Measurements from ENCODE around the gene BAZ2B.

DNA sequence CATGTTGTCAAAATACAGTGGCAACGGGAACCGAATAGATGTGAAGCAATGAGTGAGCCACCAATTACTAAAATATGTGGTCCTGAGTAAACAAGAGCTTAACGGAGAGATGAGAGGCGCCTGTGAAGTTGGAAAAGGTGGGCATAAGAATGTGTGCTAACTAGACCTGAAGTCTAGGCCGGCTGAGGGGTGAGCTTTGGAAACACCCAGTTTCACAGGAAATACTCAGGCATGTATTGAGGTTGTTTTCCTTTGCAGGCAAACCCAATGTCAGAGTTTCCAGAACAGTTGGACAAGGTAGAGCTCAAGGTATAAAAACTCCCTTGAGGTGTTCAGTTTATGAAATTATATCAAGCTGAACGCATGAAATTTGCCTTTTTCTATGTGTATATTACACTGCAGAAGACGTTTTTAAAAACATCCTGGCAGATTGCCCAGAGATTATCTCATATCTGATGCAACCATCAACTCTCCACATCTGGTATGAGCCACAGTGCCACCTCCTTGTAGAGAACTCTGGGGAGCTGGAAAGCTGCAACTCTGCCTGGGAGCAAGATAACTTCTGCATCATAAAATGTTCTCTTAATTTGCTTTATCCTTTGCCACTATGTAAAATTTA is 325.9 kb downstream of the BAZ2B start:
- TF ChIP-seq, protein P1, sequence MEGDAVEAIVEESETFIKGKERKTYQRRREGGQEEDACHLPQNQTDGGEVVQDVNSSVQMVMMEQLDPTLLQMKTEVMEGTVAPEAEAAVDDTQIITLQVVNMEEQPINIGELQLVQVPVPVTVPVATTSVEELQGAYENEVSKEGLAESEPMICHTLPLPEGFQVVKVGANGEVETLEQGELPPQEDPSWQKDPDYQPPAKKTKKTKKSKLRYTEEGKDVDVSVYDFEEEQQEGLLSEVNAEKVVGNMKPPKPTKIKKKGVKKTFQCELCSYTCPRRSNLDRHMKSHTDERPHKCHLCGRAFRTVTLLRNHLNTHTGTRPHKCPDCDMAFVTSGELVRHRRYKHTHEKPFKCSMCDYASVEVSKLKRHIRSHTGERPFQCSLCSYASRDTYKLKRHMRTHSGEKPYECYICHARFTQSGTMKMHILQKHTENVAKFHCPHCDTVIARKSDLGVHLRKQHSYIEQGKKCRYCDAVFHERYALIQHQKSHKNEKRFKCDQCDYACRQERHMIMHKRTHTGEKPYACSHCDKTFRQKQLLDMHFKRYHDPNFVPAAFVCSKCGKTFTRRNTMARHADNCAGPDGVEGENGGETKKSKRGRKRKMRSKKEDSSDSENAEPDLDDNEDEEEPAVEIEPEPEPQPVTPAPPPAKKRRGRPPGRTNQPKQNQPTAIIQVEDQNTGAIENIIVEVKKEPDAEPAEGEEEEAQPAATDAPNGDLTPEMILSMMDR (conservative IDR thresholded peaks at IDR 0.05; ENCODE audit: low read depth in 2 of 2): no peak
- TF ChIP-seq EZH2 (IDR thresholded peaks at IDR 0.05; ENCODE audit: low read depth, unreplicated experiment) (no peak), POLR2AphosphoS5 (IDR thresholded peaks at IDR 0.05; ENCODE audit: low read depth) (no peak), JUNB (IDR thresholded peaks at IDR 0.05; ENCODE audit: unreplicated experiment) (no peak), CREB1 (CRISPR knock-in tag; IDR thresholded peaks at IDR 0.05; ENCODE audit: low read depth) (no peak), EZH2phosphoT487 (IDR thresholded peaks at IDR 0.05; ENCODE audit: unreplicated experiment) (no peak)
- TF ChIP-seq, protein P2, sequence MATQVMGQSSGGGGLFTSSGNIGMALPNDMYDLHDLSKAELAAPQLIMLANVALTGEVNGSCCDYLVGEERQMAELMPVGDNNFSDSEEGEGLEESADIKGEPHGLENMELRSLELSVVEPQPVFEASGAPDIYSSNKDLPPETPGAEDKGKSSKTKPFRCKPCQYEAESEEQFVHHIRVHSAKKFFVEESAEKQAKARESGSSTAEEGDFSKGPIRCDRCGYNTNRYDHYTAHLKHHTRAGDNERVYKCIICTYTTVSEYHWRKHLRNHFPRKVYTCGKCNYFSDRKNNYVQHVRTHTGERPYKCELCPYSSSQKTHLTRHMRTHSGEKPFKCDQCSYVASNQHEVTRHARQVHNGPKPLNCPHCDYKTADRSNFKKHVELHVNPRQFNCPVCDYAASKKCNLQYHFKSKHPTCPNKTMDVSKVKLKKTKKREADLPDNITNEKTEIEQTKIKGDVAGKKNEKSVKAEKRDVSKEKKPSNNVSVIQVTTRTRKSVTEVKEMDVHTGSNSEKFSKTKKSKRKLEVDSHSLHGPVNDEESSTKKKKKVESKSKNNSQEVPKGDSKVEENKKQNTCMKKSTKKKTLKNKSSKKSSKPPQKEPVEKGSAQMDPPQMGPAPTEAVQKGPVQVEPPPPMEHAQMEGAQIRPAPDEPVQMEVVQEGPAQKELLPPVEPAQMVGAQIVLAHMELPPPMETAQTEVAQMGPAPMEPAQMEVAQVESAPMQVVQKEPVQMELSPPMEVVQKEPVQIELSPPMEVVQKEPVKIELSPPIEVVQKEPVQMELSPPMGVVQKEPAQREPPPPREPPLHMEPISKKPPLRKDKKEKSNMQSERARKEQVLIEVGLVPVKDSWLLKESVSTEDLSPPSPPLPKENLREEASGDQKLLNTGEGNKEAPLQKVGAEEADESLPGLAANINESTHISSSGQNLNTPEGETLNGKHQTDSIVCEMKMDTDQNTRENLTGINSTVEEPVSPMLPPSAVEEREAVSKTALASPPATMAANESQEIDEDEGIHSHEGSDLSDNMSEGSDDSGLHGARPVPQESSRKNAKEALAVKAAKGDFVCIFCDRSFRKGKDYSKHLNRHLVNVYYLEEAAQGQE (IDR thresholded peaks at IDR 0.05; ENCODE audit: unreplicated experiment): no peak
- TF ChIP-seq, protein P3, sequence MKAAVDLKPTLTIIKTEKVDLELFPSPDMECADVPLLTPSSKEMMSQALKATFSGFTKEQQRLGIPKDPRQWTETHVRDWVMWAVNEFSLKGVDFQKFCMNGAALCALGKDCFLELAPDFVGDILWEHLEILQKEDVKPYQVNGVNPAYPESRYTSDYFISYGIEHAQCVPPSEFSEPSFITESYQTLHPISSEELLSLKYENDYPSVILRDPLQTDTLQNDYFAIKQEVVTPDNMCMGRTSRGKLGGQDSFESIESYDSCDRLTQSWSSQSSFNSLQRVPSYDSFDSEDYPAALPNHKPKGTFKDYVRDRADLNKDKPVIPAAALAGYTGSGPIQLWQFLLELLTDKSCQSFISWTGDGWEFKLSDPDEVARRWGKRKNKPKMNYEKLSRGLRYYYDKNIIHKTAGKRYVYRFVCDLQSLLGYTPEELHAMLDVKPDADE (IDR thresholded peaks at IDR 0.05): no peak

All from GM23338 (cell line).